Smooth muscle cell (in vitro differentiated cells): ENCODE data around the gene ZEB2. TPM values are rescaled to one million over a fixed set of nuclear protein-coding genes. Genes with fewer than 3 reads are reported as not detected.

Experiments used
- DNase-seq: peaks from one replicate; lab custom pipeline; 2025; ENCODE audit not compliant: unreplicated experiment; lab: John Stamatoyannopoulos, UW
- H2AFZ ChIP-seq: fragments of 200-600 bp; sonication (generic); 2 replicates; pipeline ENCODE4 v1.6.0; 2016; ENCODE audit warnings: antibody characterized with exemption, low read depth, mild to moderate bottlenecking
- H3F3A ChIP-seq: fragments of 200-600 bp; sonication (generic); 2 replicates; pipeline ENCODE4 v1.6.0; 2017; ENCODE audit warnings: antibody characterized with exemption, low read depth
- H3K27ac ChIP-seq: fragments of 200-600 bp; sonication (generic); 2 replicates; pipeline ENCODE4 v1.5.1; 2016; ENCODE audit warnings: low read depth, mild to moderate bottlenecking
- H3K27me3 ChIP-seq: fragments of 200-600 bp; sonication (generic); 2 replicates; pipeline ENCODE4 v1.6.1; 2016; ENCODE audit warnings: low read depth, mild to moderate bottlenecking
- H3K36me3 ChIP-seq: fragments of 200-600 bp; sonication (generic); 2 replicates; pipeline ENCODE4 v1.5.1; 2016; ENCODE audit warnings: low read depth
- H3K4me1 ChIP-seq: fragments of 200-600 bp; sonication (generic); 2 replicates; pipeline ENCODE4 v1.5.1; 2016; ENCODE audit warnings: low read depth
- H3K4me2 ChIP-seq: fragments of 200-600 bp; sonication (generic); 2 replicates; pipeline ENCODE4 v1.6.0; 2016; ENCODE audit warnings: mild to moderate bottlenecking
- H3K4me3 ChIP-seq: fragments of 200-600 bp; sonication (generic); 2 replicates; pipeline ENCODE4 v1.5.1; 2016; ENCODE audit warnings: mild to moderate bottlenecking
- H3K79me2 ChIP-seq: fragments of 200-600 bp; sonication (generic); 2 replicates; pipeline ENCODE4 v1.6.0; 2016; ENCODE audit warnings: low read depth, mild to moderate bottlenecking
- H3K9ac ChIP-seq: fragments of 200-600 bp; sonication (generic); 2 replicates; pipeline ENCODE4 v1.6.0; 2016; ENCODE audit warnings: low read depth
- H3K9me3 ChIP-seq: fragments of 200-600 bp; sonication (generic); replicated peaks from 2 replicates; pipeline ENCODE4 v1.5.1; 2016; ENCODE audit warnings: low read depth
- H4K20me1 ChIP-seq: fragments of 200-600 bp; sonication (generic); 2 replicates; pipeline ENCODE4 v1.6.0; 2016; ENCODE audit warnings: low read depth
- WGBS: methylation state at CpG from one replicate; pipeline ENCODE4 v1.1.7; 2016; ENCODE audit warnings: low lambda C conversion rate; 5-methylcytosine and 5-hydroxymethylcytosine counted together
- polyA plus RNA-seq: library from polyadenylated mRNA; unstranded; fragments of >200 nt; fragmentation: Nextera tagmentation; extraction: Ambion mirVana; gene quantifications from 2 replicates; pipeline ENCODE4 v1.2.1, GENCODE V29; 2016
- total RNA-seq: library from RNA; depleted of rRNA; stranded (reverse); fragments of >200 nt; gene quantifications from 2 replicates; pipeline ENCODE4 v1.2.3, GENCODE V29; 2014
- TF ChIP-seq, protein P1 (sequence below): fragments of 200-600 bp; sonication (generic); IDR thresholded peaks from 2 replicates; pipeline ENCODE4 v1.5.1; 2017; ENCODE audit warnings: borderline replicate concordance, mild to moderate bottlenecking, antibody characterized with exemption; ENCODE audit not compliant: insufficient read depth, poor library complexity, severe bottlenecking

ZEB2 gene
- total and polyA plus RNA-seq, 2 experiments from 2014 or later, result 67.5 to 148 TPM

DNA sequence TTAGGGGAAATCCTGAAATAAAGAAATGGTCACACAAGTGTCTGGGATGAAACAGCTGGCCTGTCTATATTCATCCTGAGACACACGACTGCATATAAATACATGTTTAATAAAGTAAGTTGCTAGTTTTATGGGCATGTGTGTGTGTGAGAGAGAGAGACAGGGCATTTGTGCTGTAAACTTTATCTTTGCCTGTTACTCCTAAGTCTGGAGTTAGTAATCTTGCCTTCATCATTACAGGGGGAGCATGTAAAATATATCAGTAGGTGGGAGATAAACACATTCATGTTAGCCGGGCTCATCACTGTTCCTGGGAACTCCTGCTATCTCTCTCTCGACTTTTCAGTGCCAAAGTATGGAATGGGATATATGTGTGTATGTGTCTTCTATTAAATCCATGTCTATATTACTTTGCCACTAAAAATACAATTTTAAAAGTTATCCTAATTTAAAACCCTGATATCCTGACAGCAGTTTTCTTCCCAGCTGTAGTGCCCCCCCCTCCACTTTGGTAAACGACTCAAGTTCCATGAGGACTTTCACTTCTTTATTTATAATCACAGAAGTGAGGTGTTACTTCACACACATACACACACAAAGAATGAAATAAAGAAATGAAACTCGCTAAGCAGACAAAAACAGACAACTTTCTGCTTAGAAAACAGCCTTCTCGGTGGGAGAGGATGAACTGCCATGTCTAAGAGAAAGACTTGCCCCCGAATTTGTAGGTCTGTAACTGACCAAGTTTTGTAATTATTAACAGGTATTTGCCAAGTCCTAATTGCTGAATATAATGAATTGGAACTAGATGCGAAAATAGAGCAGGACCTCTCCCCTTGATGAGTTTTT, 947 bp downstream of the ZEB2 start:
- TF ChIP-seq, protein P1, sequence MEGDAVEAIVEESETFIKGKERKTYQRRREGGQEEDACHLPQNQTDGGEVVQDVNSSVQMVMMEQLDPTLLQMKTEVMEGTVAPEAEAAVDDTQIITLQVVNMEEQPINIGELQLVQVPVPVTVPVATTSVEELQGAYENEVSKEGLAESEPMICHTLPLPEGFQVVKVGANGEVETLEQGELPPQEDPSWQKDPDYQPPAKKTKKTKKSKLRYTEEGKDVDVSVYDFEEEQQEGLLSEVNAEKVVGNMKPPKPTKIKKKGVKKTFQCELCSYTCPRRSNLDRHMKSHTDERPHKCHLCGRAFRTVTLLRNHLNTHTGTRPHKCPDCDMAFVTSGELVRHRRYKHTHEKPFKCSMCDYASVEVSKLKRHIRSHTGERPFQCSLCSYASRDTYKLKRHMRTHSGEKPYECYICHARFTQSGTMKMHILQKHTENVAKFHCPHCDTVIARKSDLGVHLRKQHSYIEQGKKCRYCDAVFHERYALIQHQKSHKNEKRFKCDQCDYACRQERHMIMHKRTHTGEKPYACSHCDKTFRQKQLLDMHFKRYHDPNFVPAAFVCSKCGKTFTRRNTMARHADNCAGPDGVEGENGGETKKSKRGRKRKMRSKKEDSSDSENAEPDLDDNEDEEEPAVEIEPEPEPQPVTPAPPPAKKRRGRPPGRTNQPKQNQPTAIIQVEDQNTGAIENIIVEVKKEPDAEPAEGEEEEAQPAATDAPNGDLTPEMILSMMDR, result no peak
- 9% methylated on average over 8 of the region's 8 CpGs for WGBS
- Histone ChIP-seq H3K79me2 (peaks cover 75% of the 10 kb centered on the region), H3K27ac (peak overlapping the region; percentile 98), H3K36me3 (no peaks in the 10 kb centered on the region), H3K27me3 (no peaks in the 10 kb centered on the region), H2AFZ (no peak overlapping the region), H3K4me2 (peak overlapping the region; percentile 91), H3K4me3 (peak overlapping the region; percentile 82), H3K9me3 (no peaks in the 10 kb centered on the region), H3F3A (peaks cover 25% of the 10 kb centered on the region), H4K20me1 (peaks cover 14% of the 10 kb centered on the region), H3K9ac (peak overlapping the region; percentile 98), H3K4me1 (peaks cover 39% of the 10 kb centered on the region)
- no peak for DNase-seq

DNA sequence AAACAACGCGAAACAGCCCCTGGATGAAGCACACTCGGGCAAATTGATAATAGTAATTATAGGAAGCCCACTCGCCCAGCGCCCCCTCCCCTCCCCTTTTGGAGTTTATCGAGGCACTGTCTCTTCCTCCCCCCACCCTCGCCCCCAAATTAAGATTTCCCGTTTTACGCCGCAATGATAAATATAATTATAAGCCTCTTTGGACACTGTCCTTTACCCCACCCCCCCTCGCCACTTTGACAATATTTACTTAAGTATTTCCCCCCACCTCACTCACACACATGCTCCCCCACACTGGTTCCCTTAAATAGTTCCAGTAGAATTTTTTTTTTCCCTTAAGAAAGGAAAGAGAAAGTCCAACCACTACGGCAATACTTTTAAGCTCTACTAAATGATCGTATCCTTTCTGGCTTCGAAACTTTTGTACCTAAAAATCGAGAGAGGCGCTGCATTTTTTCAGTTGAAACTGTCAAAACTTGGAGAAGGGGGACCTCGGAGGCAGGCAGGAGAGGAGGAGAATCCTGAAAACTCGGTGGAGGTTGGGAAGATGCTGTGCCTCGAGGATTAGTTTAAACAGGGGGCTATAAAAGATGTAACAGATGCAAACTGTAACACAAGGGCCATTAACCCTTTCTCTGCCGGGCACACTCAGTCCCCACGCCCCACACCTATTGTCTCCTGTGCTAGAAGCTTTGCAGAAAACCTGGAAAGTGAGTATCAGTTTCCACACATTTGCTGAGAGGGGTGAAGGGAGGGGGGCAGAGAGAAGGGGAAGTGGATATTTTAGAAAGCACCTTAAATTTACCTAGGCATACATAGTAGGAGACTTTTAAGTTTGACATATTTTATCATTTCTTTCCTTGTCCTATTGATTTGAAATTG, 1.8 kb downstream of the ZEB2 start:
- H3K36me3 ChIP-seq, result no peaks in the 10 kb centered on the region
- TF ChIP-seq, protein P1, result no peak
- under 1% methylated on average over 16 of the region's 21 CpGs for WGBS
- peaks cover 19% of the 10 kb centered on the region for H3F3A ChIP-seq
- H3K4me3 ChIP-seq, result peak overlapping the region; percentile 82
- H3K9me3 ChIP-seq, result no peaks in the 10 kb centered on the region
- H4K20me1 ChIP-seq, result peaks cover 21% of the 10 kb centered on the region
- peaks cover 46% of the 10 kb centered on the region for H3K4me1 ChIP-seq
- DNase-seq, result no peak
- H3K27ac ChIP-seq, result peak overlapping the region; percentile 98
- peak overlapping the region; percentile 2 for H2AFZ ChIP-seq
- peaks cover 77% of the 10 kb centered on the region for H3K79me2 ChIP-seq
- no peaks in the 10 kb centered on the region for H3K27me3 ChIP-seq
- peak overlapping the region; percentile 91 for H3K4me2 ChIP-seq
- peak overlapping the region; percentile 98 for H3K9ac ChIP-seq

DNA sequence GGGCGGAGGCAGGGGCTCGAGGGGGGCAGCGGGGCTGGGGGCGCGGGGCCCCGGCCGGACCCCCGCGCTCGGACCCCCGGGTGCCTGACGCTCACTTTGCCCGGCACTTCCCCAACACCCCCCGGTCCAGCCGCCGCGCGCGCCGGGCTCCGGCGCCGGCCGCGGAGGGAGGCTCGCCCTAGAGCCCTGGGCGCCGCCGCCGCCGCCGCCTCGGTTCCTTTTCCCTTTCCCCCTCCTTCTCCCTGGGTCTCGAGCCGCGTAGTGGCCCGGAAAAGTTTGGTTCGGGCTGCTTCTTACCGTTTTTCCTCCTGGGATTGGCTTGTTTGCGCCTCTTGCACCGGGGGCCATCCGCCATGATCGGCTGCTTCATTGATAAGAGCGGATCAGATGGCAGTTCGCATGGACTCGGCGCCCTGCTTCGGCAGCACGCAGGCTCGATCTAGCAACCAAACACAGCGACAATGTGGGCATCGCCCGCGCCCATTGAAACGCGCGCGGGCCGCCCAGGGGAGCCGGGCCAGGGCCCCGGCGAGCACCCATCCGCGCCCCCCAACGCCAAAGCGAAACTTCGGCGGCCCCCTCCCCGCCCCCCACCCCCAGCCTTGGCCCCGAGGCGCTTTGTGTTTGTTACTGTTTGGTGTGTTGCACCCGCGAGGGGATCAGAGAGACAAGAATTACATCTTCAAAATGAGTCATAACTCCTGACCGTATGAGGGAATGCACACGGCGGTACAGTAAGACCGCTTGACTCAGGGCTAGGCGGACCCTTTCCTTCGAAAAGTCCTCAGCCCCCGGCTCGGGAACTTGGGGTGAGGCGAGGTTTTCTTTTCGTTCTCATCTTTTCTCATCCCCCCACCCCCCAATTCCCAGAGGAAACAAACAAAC, 2.7 kb downstream of the ZEB2 start:
- H3K4me3 ChIP-seq, result peak overlapping the region; percentile 82
- peak overlapping the region; percentile 54 for H2AFZ ChIP-seq
- H3K4me2 ChIP-seq, result peak overlapping the region; percentile 91
- H3K27ac ChIP-seq, result peak overlapping the region; percentile 98
- H3K4me1 ChIP-seq, result peaks cover 46% of the 10 kb centered on the region
- H3K36me3 ChIP-seq, result no peaks in the 10 kb centered on the region
- peaks cover 30% of the 10 kb centered on the region for H4K20me1 ChIP-seq
- H3F3A ChIP-seq, result peaks cover 19% of the 10 kb centered on the region
- no peaks in the 10 kb centered on the region for H3K27me3 ChIP-seq
- TF ChIP-seq, protein P1, result no peak
- H3K9ac ChIP-seq, result peak overlapping the region; percentile 98
- H3K79me2 ChIP-seq, result peaks cover 78% of the 10 kb centered on the region
- no peaks in the 10 kb centered on the region for H3K9me3 ChIP-seq
- no peak for DNase-seq
- under 1% methylated on average over 65 of the region's 83 CpGs for WGBS
